ENCODE results near the gene DMRT3. TPM values are rescaled to one million over a fixed set of nuclear protein-coding genes. Genes with fewer than 3 reads are reported as not detected.

Gene DMRT3
- total RNA-seq, 4 donors from 2014 or later: not detected

- no peak for DNase-seq
- H3K4me1 ChIP-seq: no peaks in the 10 kb centered on the region
- H3K27ac ChIP-seq: no peak overlapping the region
- no peak overlapping the region for H3K4me3 ChIP-seq
- no peak for TF ChIP-seq POLR2A (IDR thresholded peaks at IDR 0.05)
- TF ChIP-seq, protein P1, sequence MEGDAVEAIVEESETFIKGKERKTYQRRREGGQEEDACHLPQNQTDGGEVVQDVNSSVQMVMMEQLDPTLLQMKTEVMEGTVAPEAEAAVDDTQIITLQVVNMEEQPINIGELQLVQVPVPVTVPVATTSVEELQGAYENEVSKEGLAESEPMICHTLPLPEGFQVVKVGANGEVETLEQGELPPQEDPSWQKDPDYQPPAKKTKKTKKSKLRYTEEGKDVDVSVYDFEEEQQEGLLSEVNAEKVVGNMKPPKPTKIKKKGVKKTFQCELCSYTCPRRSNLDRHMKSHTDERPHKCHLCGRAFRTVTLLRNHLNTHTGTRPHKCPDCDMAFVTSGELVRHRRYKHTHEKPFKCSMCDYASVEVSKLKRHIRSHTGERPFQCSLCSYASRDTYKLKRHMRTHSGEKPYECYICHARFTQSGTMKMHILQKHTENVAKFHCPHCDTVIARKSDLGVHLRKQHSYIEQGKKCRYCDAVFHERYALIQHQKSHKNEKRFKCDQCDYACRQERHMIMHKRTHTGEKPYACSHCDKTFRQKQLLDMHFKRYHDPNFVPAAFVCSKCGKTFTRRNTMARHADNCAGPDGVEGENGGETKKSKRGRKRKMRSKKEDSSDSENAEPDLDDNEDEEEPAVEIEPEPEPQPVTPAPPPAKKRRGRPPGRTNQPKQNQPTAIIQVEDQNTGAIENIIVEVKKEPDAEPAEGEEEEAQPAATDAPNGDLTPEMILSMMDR (IDR thresholded peaks at IDR 0.05): no peak
- H3K9me3 ChIP-seq: no peaks in the 10 kb centered on the region
- H3K27me3 ChIP-seq: peaks cover 0 to 4% of the 10 kb centered on the region in 2 donors
- H3K36me3 ChIP-seq: no peaks in the 10 kb centered on the region
Observed at GRCh38 chr9:935348-935965, 41.0 kb upstream of the DMRT3 start.

GRCh38 chr9:942805-943580 is 33.5 kb upstream of the DMRT3 start:
- no peak for DNase-seq
- H3K4me1 ChIP-seq: no peaks in the 10 kb centered on the region

GRCh38 chr9:947985-948384 is 28.5 kb upstream of the DMRT3 start:
- no peak for TF ChIP-seq POLR2A (IDR thresholded peaks at IDR 0.05)
- Histone ChIP-seq H3K27ac (no peak overlapping the region), H3K9me3 (no peaks in the 10 kb centered on the region), H3K4me3 (no peak overlapping the region), H3K36me3 (no peaks in the 10 kb centered on the region), H3K4me1 (no peaks in the 10 kb centered on the region), H3K27me3 (no peaks in the 10 kb centered on the region)
- DNase-seq: no peak

More at GRCh38 chr9:942805-943580, 33.5 kb upstream of the DMRT3 start:
- no peaks in the 10 kb centered on the region for H3K27me3 ChIP-seq
- no peak for TF ChIP-seq POLR2A (IDR thresholded peaks at IDR 0.05)
- TF ChIP-seq, protein P1 (IDR thresholded peaks at IDR 0.05): no peak
- no peaks in the 10 kb centered on the region for H3K36me3 ChIP-seq
- H3K9me3 ChIP-seq: no peaks in the 10 kb centered on the region
- no peak overlapping the region for H3K27ac ChIP-seq
- no peak overlapping the region for H3K4me3 ChIP-seq

DNA sequence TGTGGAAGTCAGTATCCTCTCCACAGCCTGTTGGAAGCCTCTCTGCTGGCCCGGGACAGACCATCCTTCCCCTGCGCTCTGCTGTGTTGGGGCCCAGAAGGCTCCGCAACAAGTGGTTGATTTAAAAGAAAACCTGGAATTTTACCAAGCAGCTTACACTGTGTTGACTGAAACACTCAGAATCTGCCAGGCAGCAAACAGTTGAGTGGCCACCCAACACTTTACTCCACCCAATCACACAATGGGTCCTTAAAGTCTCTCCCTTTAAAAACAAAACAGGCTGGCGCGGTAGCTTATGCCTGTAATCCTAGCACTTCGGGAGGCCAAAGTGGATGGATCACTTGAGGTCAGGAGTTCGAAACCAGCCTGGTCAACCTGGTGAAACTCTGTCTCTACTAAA is 28.0 kb upstream of the DMRT3 start:
- Histone ChIP-seq H3K4me1 (no peaks in the 10 kb centered on the region), H3K27me3 (no peaks in the 10 kb centered on the region), H3K36me3 (no peaks in the 10 kb centered on the region), H3K4me3 (no peak overlapping the region), H3K9me3 (no peaks in the 10 kb centered on the region), H3K27ac (no peak overlapping the region)
- no peak for DNase-seq
- no peak for TF ChIP-seq POLR2A (IDR thresholded peaks at IDR 0.05)
- TF ChIP-seq, protein P1 (IDR thresholded peaks at IDR 0.05): no peak

DNA sequence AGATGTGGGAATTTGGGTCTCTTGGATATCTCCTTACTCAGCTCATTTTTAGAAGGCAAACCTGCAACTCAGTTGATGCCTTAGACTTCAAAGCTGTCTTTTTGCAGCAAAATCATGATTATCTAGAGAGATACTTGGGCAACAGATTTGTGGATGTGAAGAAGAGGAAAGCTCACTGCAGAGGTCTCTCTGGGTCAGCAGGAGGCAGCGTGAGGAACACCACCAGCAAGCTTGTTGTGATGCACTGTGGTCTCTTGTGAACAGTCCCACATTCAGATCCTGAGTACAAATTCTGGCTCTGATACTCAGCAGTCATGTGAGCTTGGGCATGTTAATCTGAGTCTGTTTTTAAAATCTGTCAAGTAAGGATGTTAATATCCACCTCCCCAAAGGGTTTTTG is 26.3 kb upstream of the DMRT3 start:
- no peaks in the 10 kb centered on the region for H3K4me1 ChIP-seq
- H3K4me3 ChIP-seq: no peak overlapping the region
- no peaks in the 10 kb centered on the region for H3K9me3 ChIP-seq
- no peak for DNase-seq
- TF ChIP-seq, protein P1 (IDR thresholded peaks at IDR 0.05): no peak
- TF ChIP-seq POLR2A (IDR thresholded peaks at IDR 0.05): no peak
- H3K36me3 ChIP-seq: no peaks in the 10 kb centered on the region
- H3K27ac ChIP-seq: no peak overlapping the region
- H3K27me3 ChIP-seq: no peaks in the 10 kb centered on the region

GRCh38 chr9:952546-952945 is 23.9 kb upstream of the DMRT3 start:
- H3K9me3 ChIP-seq: no peaks in the 10 kb centered on the region
- TF ChIP-seq POLR2A (IDR thresholded peaks at IDR 0.05): no peak
- TF ChIP-seq, protein P1 (IDR thresholded peaks at IDR 0.05): no peak
- no peak overlapping the region for H3K4me3 ChIP-seq
- no peak overlapping the region for H3K27ac ChIP-seq
- no peaks in the 10 kb centered on the region for H3K4me1 ChIP-seq
- no peaks in the 10 kb centered on the region for H3K27me3 ChIP-seq
- DNase-seq: no peak
- no peaks in the 10 kb centered on the region for H3K36me3 ChIP-seq

All from Peyer's patch (tissue), 4 donors.